Esophagus squamous epithelium (tissue), 5 donors: ENCODE data around the gene SRGAP3. TPM values are rescaled to one million over a fixed set of nuclear protein-coding genes. Genes with fewer than 3 reads are reported as not detected.

Experiments used
- DNase-seq: peaks from one replicate; lab custom pipeline; 2025; lab: John Stamatoyannopoulos, UW
- H3K27ac ChIP-seq, 4 donors: fragments of 200-600 bp; sonication (generic); one replicate each; pipeline ENCODE4 v1.5.1; 2016 to 2019; ENCODE audit warnings: mild to moderate bottlenecking in 1 of 4
- H3K27me3 ChIP-seq, 4 donors: fragments of 200-600 bp; sonication (generic); 1 replicate in 3 of 4; 2 replicates in 1 of 4; pipeline versions ENCODE4 v1.5.1 to v1.6.0; 2017 to 2021; ENCODE audit warnings: antibody characterized with exemption in 1 of 4
- H3K36me3 ChIP-seq, 3 donors: fragments of 200-600 bp; sonication (generic); one replicate each; pipeline ENCODE4 v1.5.1; 2016 to 2019
- H3K4me1 ChIP-seq, 3 donors: fragments of 200-600 bp; sonication (generic); one replicate each; pipeline ENCODE4 v1.5.1; 2017 to 2019
- H3K4me3 ChIP-seq, 4 donors: fragments of 200-600 bp; sonication (generic); 1 replicate in 3 of 4; 2 replicates in 1 of 4; pipeline ENCODE4 v1.5.1; 2016 to 2019; ENCODE audit warnings: mild to moderate bottlenecking in 2 of 4, moderate library complexity in 1 of 4
- H3K9me3 ChIP-seq, 3 donors: fragments of 200-600 bp; sonication (generic); one replicate each; pipeline ENCODE4 v1.5.1; 2016 to 2019
- CTCF ChIP-seq, 6 experiments: fragments of 450-650 bp in 4 of 6; fragments of 200-600 bp in 2 of 6; sonication (generic) in 2 of 6; IDR thresholded peaks; one replicate each; pipeline ENCODE4 v1.5.1; 2016 to 2019; ENCODE audit warnings: antibody characterized with exemption in 6 of 6, mild to moderate bottlenecking in 4 of 6, moderate library complexity in 4 of 6
- POLR2A ChIP-seq, 4 donors: fragments of 450-650 bp; IDR thresholded peaks; one replicate each; pipeline ENCODE4 v1.6.1; 2017; ENCODE audit warnings: antibody characterized with exemption in 4 of 4, mild to moderate bottlenecking in 4 of 4, moderate library complexity in 3 of 4
- WGBS, 2 donors: methylation state at CpG; one replicate each; pipeline ENCODE4 v1.1.5; 2018; 5-methylcytosine and 5-hydroxymethylcytosine counted together
- intact Hi-C: fragments of 100-400 bp; cut with DNase I; formaldehyde crosslinking; loops from one replicate; pipeline ENCODE4 v1.15.0; 2022
- total RNA-seq, 4 donors: library from RNA; depleted of rRNA; stranded (reverse); fragments of >200 nt; gene quantifications; one replicate each; pipeline ENCODE4 v1.1.0, GENCODE V29; 2016
- donor health status: DM: yes; HTN: yes; CAD: no.

The SRGAP3 gene
- total RNA-seq, 4 donors from 2014 or later, result 4.0 to 15.8 (median 6.6) TPM

DNA sequence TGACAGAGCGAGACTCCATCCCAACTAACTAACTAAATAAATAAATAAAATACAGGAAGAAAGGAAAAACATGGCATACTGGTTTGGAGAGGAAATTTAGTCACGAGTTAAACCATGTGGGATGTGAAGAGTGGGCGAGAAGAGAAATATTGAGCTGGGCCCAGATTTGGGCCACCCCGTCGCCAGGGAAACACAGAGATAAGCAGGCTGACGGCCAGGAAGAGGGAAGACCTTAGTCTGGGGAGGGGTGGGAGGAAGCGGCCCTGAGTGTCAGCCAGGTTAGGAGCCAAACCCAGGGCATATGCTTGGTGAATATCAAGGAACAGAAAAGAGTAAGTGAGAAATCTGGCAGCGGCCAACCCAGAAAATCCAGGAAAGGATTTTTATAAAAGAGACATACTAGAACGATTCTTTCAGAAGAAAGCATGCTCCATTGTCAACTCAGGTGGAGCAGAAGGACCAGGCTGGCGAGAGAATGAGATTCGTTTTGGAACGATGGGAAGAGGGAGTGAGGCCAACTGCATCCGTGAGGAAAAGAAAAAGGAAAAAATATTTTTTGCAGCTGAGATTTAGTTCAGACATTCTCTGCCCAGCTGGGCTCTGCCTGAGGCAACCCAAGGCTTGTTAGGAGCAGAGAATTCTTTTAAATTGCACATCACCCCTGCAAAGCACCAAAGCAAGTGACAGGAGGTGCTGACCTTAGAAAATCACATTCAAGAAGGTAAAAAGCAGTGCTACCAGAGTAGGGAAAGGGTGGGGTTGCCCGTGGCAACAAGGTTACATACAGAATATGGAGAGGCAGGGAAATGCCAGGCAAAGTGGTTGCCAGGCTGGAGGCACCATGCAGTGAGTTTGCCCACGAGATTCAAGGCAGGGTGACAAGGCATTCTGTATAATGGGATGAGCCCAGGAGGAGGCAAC, 226.9 kb downstream of the SRGAP3 start:
- Histone ChIP-seq H3K9me3 (no peaks in the 10 kb centered on the region), H3K36me3 (peaks cover 0 to 26% (median 0%) of the 10 kb centered on the region in 3 donors)
- no peak for DNase-seq

DNA sequence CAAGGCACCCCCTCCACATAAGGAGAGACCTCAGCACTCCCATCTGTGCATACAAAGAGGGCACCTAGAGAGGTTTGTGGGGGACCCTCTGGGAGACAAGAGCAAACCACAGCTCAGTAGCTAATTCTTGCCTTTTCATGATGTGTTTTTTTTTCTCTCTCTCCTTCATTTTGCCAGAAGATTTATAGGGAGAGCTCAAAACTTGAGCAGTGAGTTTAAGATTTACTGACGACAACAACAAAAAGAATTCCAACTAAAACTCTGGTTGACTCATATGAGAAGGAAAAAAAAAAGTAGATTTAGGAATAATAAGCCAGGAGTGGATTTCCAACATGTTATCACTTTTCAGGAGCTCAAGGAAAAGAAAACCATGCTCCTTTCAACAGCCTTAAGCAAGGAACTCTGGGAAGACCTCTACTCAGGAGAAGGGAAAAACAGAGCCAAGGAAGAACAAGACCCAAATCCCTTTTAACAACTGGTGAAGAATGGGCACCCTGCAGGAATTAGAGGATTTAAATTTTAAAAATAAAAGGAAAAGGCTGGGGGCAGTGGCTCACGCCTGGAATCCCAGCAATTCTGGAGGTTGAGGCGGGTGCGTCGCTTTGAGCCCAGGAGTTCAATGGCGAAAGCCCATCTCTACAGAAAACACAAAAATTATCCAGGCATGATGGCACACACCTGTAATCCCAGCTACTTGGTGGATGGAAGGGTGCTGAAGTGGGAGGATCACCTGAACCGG, 228.0 kb downstream of the SRGAP3 start:
- Histone ChIP-seq H3K4me3 (no peak overlapping the region), H3K9me3 (no peaks in the 10 kb centered on the region), H3K4me1 (peaks cover 0 to 19% (median 0%) of the 10 kb centered on the region in 3 donors), H3K27me3 (no peaks in the 10 kb centered on the region), H3K27ac (no peak overlapping the region), H3K36me3 (peaks cover 0 to 26% (median 0%) of the 10 kb centered on the region in 3 donors)
- TF ChIP-seq CTCF (IDR thresholded peaks at IDR 0.05), result no peak
- TF ChIP-seq POLR2A (IDR thresholded peaks at IDR 0.05), result no peak
- DNase-seq, result no peak
- intact Hi-C loops, result no loop called here
- WGBS, 2 donors, result 86 to 92% methylated on average over 7 of the region's 7 CpGs

More for the DNA sequence above, 226.9 kb downstream of the SRGAP3 start:
- WGBS, 2 donors, result 69 to 70% methylated on average over 15 of the region's 15 CpGs
- Histone ChIP-seq H3K4me3 (no peak overlapping the region), H3K27me3 (no peaks in the 10 kb centered on the region), H3K27ac (no peak overlapping the region), H3K4me1 (peaks cover 0 to 21% (median 0%) of the 10 kb centered on the region in 3 donors)
- TF ChIP-seq CTCF (IDR thresholded peaks at IDR 0.05), result no peak
- no peak for TF ChIP-seq POLR2A (IDR thresholded peaks at IDR 0.05)
- intact Hi-C loops, result no loop called here

DNA sequence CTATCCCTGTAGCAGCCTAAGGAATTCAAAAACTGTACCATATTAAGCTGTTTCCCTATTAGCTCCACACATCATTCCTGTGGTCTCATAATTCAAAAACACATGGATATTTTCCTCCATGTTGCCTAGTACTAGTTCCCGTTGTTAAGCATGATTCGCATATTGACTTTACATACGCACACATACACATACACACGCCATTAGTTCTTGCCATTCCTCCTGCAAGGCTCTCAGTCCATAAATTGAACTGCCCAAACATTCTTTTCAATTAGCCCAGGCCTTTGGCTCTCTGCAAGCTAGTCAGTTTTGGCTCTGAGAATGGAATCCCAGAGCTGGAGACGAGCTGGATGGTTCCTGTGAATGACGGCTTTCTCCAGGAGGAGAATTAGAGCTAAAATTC, 229.0 kb downstream of the SRGAP3 start:
- TF ChIP-seq CTCF (IDR thresholded peaks at IDR 0.05), result no peak
- no peak for TF ChIP-seq POLR2A (IDR thresholded peaks at IDR 0.05)
- intact Hi-C loops, result no loop called here
- H3K9me3 ChIP-seq, result no peaks in the 10 kb centered on the region
- 59 to 73% methylated on average over 6 of the region's 6 CpGs for WGBS, 2 donors
- H3K36me3 ChIP-seq, result peaks cover 0 to 30% (median 0%) of the 10 kb centered on the region in 3 donors
- H3K27ac ChIP-seq, result no peak overlapping the region
- peaks cover 0 to 19% (median 0%) of the 10 kb centered on the region in 3 donors for H3K4me1 ChIP-seq
- H3K27me3 ChIP-seq, result no peaks in the 10 kb centered on the region
- H3K4me3 ChIP-seq, result no peak overlapping the region
- DNase-seq, result no peak

GRCh38 chr3:9019259-9019961, 230.0 kb downstream of the SRGAP3 start:
- H3K27ac ChIP-seq, result no peak overlapping the region
- TF ChIP-seq CTCF (IDR thresholded peaks at IDR 0.05) (no peak), POLR2A (IDR thresholded peaks at IDR 0.05) (no peak)
- H3K27me3 ChIP-seq, result no peaks in the 10 kb centered on the region
- DNase-seq, result no peak
- H3K4me1 ChIP-seq, result peaks cover 0 to 19% (median 0%) of the 10 kb centered on the region in 3 donors
- intact Hi-C loops, result no loop called here
- no peak overlapping the region for H3K4me3 ChIP-seq
- WGBS, 2 donors, result 47 to 49% methylated on average over 5 of the region's 5 CpGs
- peaks cover 0 to 28% (median 0%) of the 10 kb centered on the region in 3 donors for H3K36me3 ChIP-seq
- H3K9me3 ChIP-seq, result no peaks in the 10 kb centered on the region
